GM12878 (cell line): ENCODE measurements around the gene GGACT. TPM values are rescaled to one million over a fixed set of nuclear protein-coding genes. Genes with fewer than 3 reads are reported as not detected.
"Not testable (repeated sequence)": the region's sequence is repeated elsewhere in the genome, so short reads cannot be mapped to it uniquely, and the experiment has no call there.

ENCODE experiments used
- ATAC-seq: fragments of 200-7000 bp; cut with Tn5 transposase; 3 replicates; pipeline ENCODE4 v1.9.1; 2020; ENCODE audit warnings: mild to moderate bottlenecking, moderate library complexity
- BruUV-seq: library from RNA; stranded (reverse); fragments of 400-500 nt; replicated peaks from 2 replicates; lab custom pipeline; 2021; lab: Mats Ljungman, UMichigan
- CTCF ChIA-PET: fragments of 300-600 bp; sonication (Branson Sonifier 250); formaldehyde crosslinking; extraction: SDS; loops from one replicate; lab custom pipeline; 2021; ENCODE audit warnings: inconsistent platforms; lab: Yijun Ruan, JAX
- POLR2A ChIA-PET: fragments of 350-600 bp; formaldehyde crosslinking; extraction: SDS; loops from one replicate; lab custom pipeline; 2021; ENCODE audit warnings: inconsistent platforms; lab: Charles Lee
- RAD21 ChIA-PET: fragments of 300-600 bp; sonication (Branson Sonifier 250); formaldehyde crosslinking; loops from one replicate; lab custom pipeline; 2023; ENCODE audit warnings: antibody characterized with exemption; ENCODE audit not compliant: unreplicated experiment; lab: Charles Lee
- SMC1A ChIA-PET: fragments of 300-600 bp; sonication (Branson Sonifier 250); formaldehyde crosslinking; loops from one replicate; lab custom pipeline; 2023; ENCODE audit not compliant: unreplicated experiment, uncharacterized antibody; lab: Charles Lee
- DNase-seq: peaks from one replicate; pipeline ENCODE4 v3.0.0-alpha.2; 2011; ENCODE audit warnings: low read depth, low spot score
- FAIRE-seq: peaks from 3 replicates; lab custom pipeline; 2011; peaks lifted over from hg19 to GRCh38; lab: Jason Lieb, UNC
- H2AFZ ChIP-seq: 2 replicates; pipeline ENCODE4 v1.6.0; 2011; ENCODE audit warnings: low read depth, low read length, control low read depth; ENCODE audit not compliant: control insufficient read depth
- H3K27ac ChIP-seq: 2 replicates; pipeline ENCODE4 v1.5.1; 2011; ENCODE audit warnings: control low read depth; ENCODE audit not compliant: control insufficient read depth, insufficient read depth
- H3K27me3 ChIP-seq, 2 experiments: replicated peaks in 1 of 2; 2 replicates each; pipeline versions ENCODE4 v1.6.0 to v1.6.1; 2011; ENCODE audit warnings: low read length in 1 of 2; ENCODE audit not compliant: control insufficient read depth in 2 of 2, insufficient read depth in 2 of 2
- H3K36me3 ChIP-seq, 2 experiments: 2 replicates each; pipeline ENCODE4 v1.5.1; 2011; ENCODE audit warnings: low read length in 1 of 2; ENCODE audit not compliant: control insufficient read depth in 2 of 2, insufficient read depth in 2 of 2
- H3K4me1 ChIP-seq: 2 replicates; pipeline ENCODE4 v1.6.1; 2011; ENCODE audit warnings: mild to moderate bottlenecking, low read length, moderate library complexity, mixed read lengths; ENCODE audit not compliant: control insufficient read depth, insufficient read depth
- H3K4me2 ChIP-seq: 2 replicates; pipeline ENCODE4 v1.6.0; 2011; ENCODE audit warnings: control low read depth; ENCODE audit not compliant: control insufficient read depth, insufficient read depth
- H3K4me3 ChIP-seq: fragments of 200-600 bp; sonication (generic); 2 replicates; pipeline ENCODE4 v1.5.1; 2016
- H3K79me2 ChIP-seq: 2 replicates; pipeline ENCODE4 v1.6.0; 2011; ENCODE audit warnings: low read length; ENCODE audit not compliant: control insufficient read depth, insufficient read depth
- H3K9ac ChIP-seq: 2 replicates; pipeline ENCODE4 v1.8.0; 2011; ENCODE audit warnings: low read length, control low read depth, mixed read lengths; ENCODE audit not compliant: control insufficient read depth, insufficient read depth
- H3K9me3 ChIP-seq: replicated peaks from 3 replicates; pipeline ENCODE4 v1.5.1; 2011; ENCODE audit warnings: mild to moderate bottlenecking, low read length; ENCODE audit not compliant: control insufficient read depth, insufficient read depth
- H4K20me1 ChIP-seq: 2 replicates; pipeline ENCODE4 v1.6.0; 2011; ENCODE audit not compliant: control insufficient read depth, insufficient read depth
- BCL11A ChIP-seq: IDR thresholded peaks from 2 replicates; pipeline ENCODE4 v1.6.1; 2011; ENCODE audit warnings: low read depth, low read length
- BHLHE40 ChIP-seq, 2 experiments: fragments of 450-650 bp in 1 of 2; IDR thresholded peaks; 2 replicates each; pipeline ENCODE4 v1.6.1; 2011 to 2017; ENCODE audit warnings: low read depth in 2 of 2, borderline replicate concordance in 1 of 2, improper control_type of control experiment in 1 of 2, low read length in 1 of 2, mild to moderate bottlenecking in 1 of 2
- JUNB ChIP-seq: IDR thresholded peaks from 2 replicates; pipeline ENCODE4 v1.6.1; 2016; ENCODE audit warnings: antibody characterized with exemption, mild to moderate bottlenecking
- JUND ChIP-seq: IDR thresholded peaks from 2 replicates; pipeline ENCODE4 v1.6.1; 2012; ENCODE audit warnings: low read depth, mild to moderate bottlenecking, low read length, improper control_type of control experiment, moderate library complexity
- KAT2A ChIP-seq: conservative IDR thresholded peaks from 2 replicates; pipeline ENCODE4 v1.6.1; 2011; ENCODE audit warnings: low read depth, low read length; ENCODE audit not compliant: control insufficient read depth
- NFYB ChIP-seq: IDR thresholded peaks from 2 replicates; pipeline ENCODE4 v1.6.1; 2011; ENCODE audit warnings: low read depth, mild to moderate bottlenecking, low read length, improper control_type of control experiment, moderate library complexity; ENCODE audit not compliant: insufficient read depth
- NR2F1 ChIP-seq: fragments of 450-650 bp; conservative IDR thresholded peaks from 2 replicates; pipeline ENCODE4 v1.6.1; 2017; ENCODE audit warnings: mild to moderate bottlenecking
- YBX1 ChIP-seq: fragments of 450-650 bp; IDR thresholded peaks from 2 replicates; pipeline ENCODE4 v1.6.1; 2016; ENCODE audit warnings: antibody characterized with exemption
- YY1 ChIP-seq: IDR thresholded peaks from 2 replicates; pipeline ENCODE4 v1.6.1; 2011; ENCODE audit warnings: low read depth, mild to moderate bottlenecking, low read length
- WGBS: methylation state at CpG from one replicate; pipeline ENCODE4 v1.1.6; 2016; ENCODE audit warnings: low lambda C conversion rate; ENCODE audit not compliant: insufficient replicate concordance, insufficient coverage; ENCODE audit errors: missing lambda C conversion rate; 5-methylcytosine and 5-hydroxymethylcytosine counted together
- in situ Hi-C: fragments of 300-500 bp; cut with MboI; formaldehyde crosslinking; loops from 9 replicates; pipeline ENCODE4 v1.14.3; 2018; ENCODE audit warnings: mixed read lengths
- intact Hi-C: fragments of 100-400 bp; cut with micrococcal nuclease; formaldehyde crosslinking; loops from one replicate; pipeline ENCODE4 v1.14.2; 2022; ENCODE audit not compliant: unreplicated experiment
- polyA plus RNA-seq, 11 experiments: library from polyadenylated mRNA; depleted of rRNA in 4 of 11; unstranded in 6 of 11; stranded (reverse) in 5 of 11; fragments of >200 nt; fragmentation: Nextera tagmentation in 4 of 11; fragmentation: Illumina TruSeq in 1 of 11; extraction: Ambion mirVana in 4 of 11; extraction: Trizol in 1 of 11; gene quantifications; 1 replicate in 1 of 11; 2 replicates in 10 of 11; pipeline versions ENCODE4 v1.2.1 to v1.2.3, GENCODE V29; 2011 to 2016; ENCODE audit warnings: inconsistent platforms in 2 of 11, missing spikeins in 2 of 11, low read depth in 1 of 11
- total RNA-seq, 4 experiments: library from RNA; depleted of rRNA in 3 of 4; stranded (reverse); fragments of >200 nt in 3 of 4; fragmentation: Illumina TruSeq in 1 of 4; extraction: Trizol in 1 of 4; gene quantifications; 2 replicates each; pipeline versions ENCODE4 v1.2.1 to v1.2.3, GENCODE V29; 2013 to 2021

GGACT gene
- total and polyA plus RNA-seq, 10 of the 15 experiments (the other 5 are each of a cell fraction or from before 2014, with no cell fraction given), result 0.61 to 8.8 (median 4.2) TPM

GRCh38 chr13:100526318-100527000 lies 62.1 kb downstream of the GGACT start:
- no TSS peak for BruUV-seq

DNA sequence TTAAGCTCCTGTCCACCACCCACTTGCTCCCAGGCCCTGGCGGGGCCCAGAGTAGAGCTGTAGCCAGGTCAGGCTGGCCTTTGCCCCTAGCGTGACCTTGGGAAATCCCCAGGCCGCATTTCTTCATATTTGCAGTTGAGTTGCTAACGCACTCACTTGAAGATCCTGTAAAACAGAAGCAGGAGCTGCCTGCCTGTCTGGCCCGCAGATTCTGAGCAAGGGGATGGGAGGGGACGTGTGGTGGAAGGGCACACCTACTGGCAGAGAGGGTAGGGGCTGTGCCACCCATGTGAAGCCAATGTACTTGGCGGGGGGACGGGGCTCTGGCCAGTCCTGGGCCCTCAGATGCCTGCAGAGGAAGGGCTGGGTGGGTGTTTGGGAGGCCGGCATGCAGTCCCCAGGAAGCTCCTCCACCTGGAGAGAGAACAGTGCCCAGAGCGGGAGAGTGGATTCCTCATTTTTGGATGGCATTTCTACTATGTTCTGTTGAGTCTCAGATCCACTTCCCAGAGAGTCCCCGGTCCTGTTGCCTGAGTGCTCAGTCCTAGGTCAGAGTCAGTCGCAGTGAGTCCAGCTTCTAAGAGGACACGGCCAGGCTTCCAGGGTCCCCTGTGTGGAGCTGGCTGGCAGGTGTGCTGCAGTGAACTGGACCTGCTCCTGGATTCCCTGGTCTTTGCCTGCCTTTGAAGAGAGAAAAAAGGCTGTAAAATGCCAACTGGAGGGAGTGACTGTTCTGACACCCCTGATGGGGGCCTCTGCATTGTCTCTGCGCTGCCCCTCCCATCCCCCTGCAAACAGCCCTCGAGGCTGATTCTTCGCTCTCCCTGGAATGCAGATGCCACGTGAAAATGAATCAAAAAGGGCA lies 62.9 kb downstream of the GGACT start:
- 81% methylated on average over 17 of the region's 17 CpGs for WGBS
- no peaks in the 10 kb centered on the region for H3K9me3 ChIP-seq
- no peak overlapping the region for H3K27ac ChIP-seq
- no TSS peak for BruUV-seq
- FAIRE-seq (no peak), DNase-seq (no peak), ATAC-seq (no peak)
- ChIA-PET POLR2A (no interaction called here), SMC1A (no interaction called here), RAD21 (interaction anchor here (0.6 kb wide), 1 partner anchor 11 kb away, joined by 4 read pairs; no protein-coding TSS in a partner anchor), CTCF (no interaction called here)
- H3K4me3 ChIP-seq, result no peak overlapping the region
- no peak overlapping the region for H2AFZ ChIP-seq
- intact Hi-C loops, result no loop called here
- H3K4me1 ChIP-seq, result no peaks in the 10 kb centered on the region
- no peaks in the 10 kb centered on the region for H3K27me3 ChIP-seq
- no peaks in the 10 kb centered on the region for H3K79me2 ChIP-seq
- H3K4me2 ChIP-seq, result no peak overlapping the region
- H3K9ac ChIP-seq, result no peak overlapping the region
- in situ Hi-C loops, result no loop called here
- no peaks in the 10 kb centered on the region for H4K20me1 ChIP-seq
- peaks cover 0 to 2% of the 10 kb centered on the region in 2 experiments; a peak in 2 of 4 replicates for H3K36me3 ChIP-seq
- no peak for TF ChIP-seq NFYB
- no peak for TF ChIP-seq YBX1
- TF ChIP-seq NR2F1, result 0 out of 2 replicates have a peak, but pooled peaks have one; percentile 18

More at GRCh38 chr13:100526318-100527000, 62.1 kb downstream of the GGACT start:
- intact Hi-C loops, result no loop called here
- H3K79me2 ChIP-seq, result no peaks in the 10 kb centered on the region
- ChIA-PET CTCF (interaction anchor here (1.1 kb wide), 1 partner anchor 11 kb away, joined by 3 read pairs; no protein-coding TSS in a partner anchor), POLR2A (no interaction called here), SMC1A (no interaction called here), RAD21 (no interaction called here)
- no peaks in the 10 kb centered on the region for H3K4me1 ChIP-seq
- no peaks in the 10 kb centered on the region for H4K20me1 ChIP-seq
- TF ChIP-seq BHLHE40 (IDR thresholded peaks at IDR 0.05; ENCODE audit: borderline replicate concordance in 1 of 2, low read depth in 2 of 2, low read length in 1 of 2), result no peak
- TF ChIP-seq BCL11A, result no peak
- TF ChIP-seq JUNB, result no peak
- no peak for TF ChIP-seq YY1
- TF ChIP-seq JUND, result no peak
- TF ChIP-seq KAT2A, result no peak
- WGBS, result 87% methylated on average over 27 of the region's 27 CpGs
- H3K36me3 ChIP-seq, result peaks cover 0 to 2% of the 10 kb centered on the region in 2 experiments; a peak in 2 of 4 replicates
- no peak for ATAC-seq
- no peak for FAIRE-seq
- H3K4me2 ChIP-seq, result no peak overlapping the region
- H3K27ac ChIP-seq, result no peak overlapping the region
- in situ Hi-C loops, result no loop called here
- H3K9me3 ChIP-seq, result no peaks in the 10 kb centered on the region
- no peaks in the 10 kb centered on the region for H3K27me3 ChIP-seq
- H2AFZ ChIP-seq, result no peak overlapping the region
- DNase-seq, result no peak
- no peak overlapping the region for H3K4me3 ChIP-seq
- H3K9ac ChIP-seq, result no peak overlapping the region

DNA sequence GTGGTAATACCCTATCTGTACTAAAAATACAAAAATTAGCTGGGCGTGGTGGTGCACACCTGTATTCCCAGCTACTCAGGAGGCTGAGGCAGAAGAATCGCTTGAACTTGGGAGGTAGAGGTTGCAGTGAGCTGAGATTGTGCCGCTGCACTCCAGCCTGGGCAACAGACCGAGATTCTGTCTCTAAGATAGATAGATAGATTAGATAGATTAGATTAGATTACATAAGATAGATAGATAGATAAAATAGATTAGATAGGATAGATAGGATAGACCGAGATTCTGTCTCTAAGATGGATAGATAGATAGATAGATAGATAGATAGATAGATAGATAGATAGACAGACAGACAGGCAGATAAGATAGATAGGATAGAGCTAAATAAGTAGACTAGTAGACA lies 63.9 kb downstream of the GGACT start:
- not testable (repeated sequence) for H3K4me2 ChIP-seq

More for the DNA sequence above, 63.9 kb downstream of the GGACT start:
- RAD21 ChIA-PET, H3K9ac ChIP-seq, H3K27ac ChIP-seq, SMC1A ChIA-PET, ATAC-seq, H4K20me1 ChIP-seq, H3K79me2 ChIP-seq, DNase-seq, intact Hi-C loops, in situ Hi-C loops, H3K4me1 ChIP-seq, H2AFZ ChIP-seq, H3K4me3 ChIP-seq, FAIRE-seq, H3K36me3 ChIP-seq, POLR2A ChIA-PET, H3K9me3 ChIP-seq, BruUV-seq, H3K27me3 ChIP-seq: not testable (repeated sequence)
- 98% methylated on average over 5 of the region's 5 CpGs for WGBS
- CTCF ChIA-PET, result interaction anchor here (0.7 kb wide), 1 partner anchor 1088 kb away, joined by 3 read pairs; no protein-coding TSS in a partner anchor
